IPS-NIHi7 (cell line): Measurements from ENCODE around the gene TTC21B.
A peak's percentile ranks its signal among the peaks of the same experiment; 100 is the strongest.

ENCODE experiments used
- DNase-seq: peaks from one replicate; pipeline ENCODE4 v3.0.0; 2012; ENCODE audit warnings: mixed read lengths; ENCODE audit errors: extremely low spot score

Gene TTC21B

GRCh38 chr2:165837122-165837521 is 116.5 kb downstream of the TTC21B start:
- peak; percentile 46 for DNase-seq

- DNase-seq, result no peak
These were observed 118.2 kb downstream of the TTC21B start for GRCh38 chr2:165835363-165835762.

GRCh38 chr2:165833156-165833555 is 120.4 kb downstream of the TTC21B start:
- DNase-seq, result no peak

DNA sequence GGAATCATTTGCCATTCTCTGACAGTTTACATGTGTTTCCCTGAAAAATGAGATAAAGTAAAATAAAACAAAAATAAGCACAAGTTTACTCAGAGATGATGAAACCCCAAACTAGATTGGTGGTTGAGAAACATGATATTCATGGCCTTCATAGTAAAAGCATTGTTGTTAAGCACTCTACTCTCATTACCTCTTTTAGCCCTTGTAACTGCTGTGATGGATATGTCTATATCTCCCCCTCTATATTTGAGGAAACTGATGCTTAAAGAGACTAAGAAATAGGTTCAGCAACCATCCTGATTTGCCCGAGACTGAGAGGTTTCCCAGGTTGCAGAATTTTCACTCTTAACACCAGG is 125.7 kb downstream of the TTC21B start:
- no peak for DNase-seq

DNA sequence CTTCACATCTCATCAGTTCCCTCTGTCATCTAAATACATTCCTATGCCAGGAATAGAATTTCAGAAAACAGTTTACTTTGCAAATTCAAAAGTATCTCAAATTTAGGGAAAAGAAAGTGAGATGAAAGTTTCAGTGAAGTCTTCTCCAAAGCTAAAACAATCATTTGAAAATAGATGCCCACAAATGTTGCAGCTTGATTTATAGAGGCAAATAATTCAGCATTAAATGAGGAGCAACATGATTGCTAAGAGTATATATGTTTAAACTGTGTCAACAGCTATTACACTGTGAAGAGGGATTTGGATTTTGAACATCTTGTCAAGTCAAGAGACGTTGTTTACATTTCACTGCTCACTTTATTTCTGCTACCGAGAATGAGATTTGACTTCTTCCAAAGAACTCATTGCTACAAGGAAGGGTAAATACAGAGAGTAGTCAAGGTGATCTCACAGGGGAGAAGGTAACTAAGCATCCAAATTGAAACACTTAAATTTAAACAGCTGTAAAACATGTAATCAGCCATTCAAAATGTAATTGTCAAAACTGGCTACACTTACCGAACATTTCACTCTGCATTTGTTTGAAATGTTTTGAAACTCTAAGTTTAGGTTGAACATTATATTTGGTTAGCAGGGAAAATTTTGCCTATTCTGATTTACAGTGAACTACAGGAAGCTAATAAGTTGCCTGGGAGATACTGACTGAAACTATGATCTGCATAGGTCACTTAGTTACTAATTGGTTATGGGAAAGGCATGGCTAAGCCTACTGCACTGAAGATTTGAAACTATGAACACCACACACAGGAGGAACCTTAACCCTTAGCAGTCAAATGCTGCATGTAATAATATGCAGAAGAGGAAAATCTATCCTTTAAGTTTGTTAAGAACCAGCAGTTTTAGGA is 126.3 kb downstream of the TTC21B start:
- no peak for DNase-seq

- no peak for DNase-seq
These were observed 128.5 kb downstream of the TTC21B start for GRCh38 chr2:165825041-165825440.
